Stimulated activated CD8-positive, alpha-beta memory T cell treated with anti-CD3 and anti-CD28 coated beads, Interleukin-15, amount 100 ng/mL, for 1 hour (primary cell): ENCODE results near the gene PTCD2.
"Not testable (repeated sequence)": the region's sequence is repeated elsewhere in the genome, so short reads cannot be mapped to it uniquely, and the experiment has no call there.

Experiments
- DNase-seq: peaks from one replicate; pipeline ENCODE4 v3.0.0-alpha.2; 2020; ENCODE audit warnings: low read depth

Gene PTCD2

GRCh38 chr5:72380492-72381274, 60.5 kb downstream of the PTCD2 start:
- DNase-seq: no peak

- DNase-seq: no peak
Observed at GRCh38 chr5:72383280-72383679, 63.1 kb downstream of the PTCD2 start.

- no peak for DNase-seq
Observed at GRCh38 chr5:72383726-72384125, 63.6 kb downstream of the PTCD2 start.

GRCh38 chr5:72386639-72387038, 66.5 kb downstream of the PTCD2 start:
- no peak for DNase-seq

GRCh38 chr5:72387985-72388384, 67.8 kb downstream of the PTCD2 start:
- no peak for DNase-seq

GRCh38 chr5:72388646-72389045, 68.5 kb downstream of the PTCD2 start:
- DNase-seq: no peak

GRCh38 chr5:72390836-72391235, 70.7 kb downstream of the PTCD2 start:
- no peak for DNase-seq

GRCh38 chr5:72392326-72392733, 72.2 kb downstream of the PTCD2 start:
- no peak for DNase-seq

GRCh38 chr5:72393052-72393451, 72.9 kb downstream of the PTCD2 start:
- DNase-seq: no peak

GRCh38 chr5:72394688-72395087, 74.5 kb downstream of the PTCD2 start:
- DNase-seq: no peak

- DNase-seq: no peak
Observed at GRCh38 chr5:72397836-72398235, 77.7 kb downstream of the PTCD2 start.

- no peak for DNase-seq
Observed at GRCh38 chr5:72400950-72401349, 80.8 kb downstream of the PTCD2 start.

GRCh38 chr5:72402381-72402890, 82.3 kb downstream of the PTCD2 start:
- DNase-seq: no peak

GRCh38 chr5:72402959-72403628, 82.9 kb downstream of the PTCD2 start:
- DNase-seq: no peak

- not testable (repeated sequence) for DNase-seq
Observed at GRCh38 chr5:72404771-72405170, 84.6 kb downstream of the PTCD2 start.

- no peak for DNase-seq
Observed at GRCh38 chr5:72407078-72407477, 86.9 kb downstream of the PTCD2 start.

- DNase-seq: no peak
Observed at GRCh38 chr5:72407541-72407940, 87.4 kb downstream of the PTCD2 start.

- DNase-seq: no peak
Observed at GRCh38 chr5:72408127-72408526, 88.0 kb downstream of the PTCD2 start.

- no peak for DNase-seq
Observed at GRCh38 chr5:72408603-72409002, 88.4 kb downstream of the PTCD2 start.

- no peak for DNase-seq
Observed at GRCh38 chr5:72410688-72411295, 90.6 kb downstream of the PTCD2 start.

GRCh38 chr5:72412283-72413055, 92.3 kb downstream of the PTCD2 start:
- DNase-seq: no peak

GRCh38 chr5:72415616-72416325, 95.6 kb downstream of the PTCD2 start:
- DNase-seq: no peak
